HL-60 (cell line): ENCODE measurements around the gene ZFYVE26.

Experiments used
- DNase-seq, 2 experiments: peaks; one replicate each; pipeline ENCODE4 v3.0.0-alpha.2; 2010 to 2020; ENCODE audit warnings: low read depth in 1 of 2, low spot score in 1 of 2
- H3K27ac ChIP-seq: fragments of 250-450 bp; sonication (Bioruptor Pico); replicated peaks from 2 replicates; pipeline ENCODE4 v1.5.1; 2020; ENCODE audit warnings: mild to moderate bottlenecking, moderate library complexity
- H3K27me3 ChIP-seq: fragments of 250-450 bp; sonication (Bioruptor Pico); 2 replicates; pipeline ENCODE4 v1.5.1; 2021; ENCODE audit warnings: mild to moderate bottlenecking, moderate library complexity; ENCODE audit not compliant: insufficient read depth, poor library complexity, severe bottlenecking
- H3K4me3 ChIP-seq: replicated peaks from 2 replicates; pipeline ENCODE4 v1.5.1; 2011; ENCODE audit warnings: mild to moderate bottlenecking, control low read depth, low read length; ENCODE audit not compliant: insufficient read depth
- CTCF ChIP-seq: IDR thresholded peaks from one replicate; pipeline ENCODE4 v1.5.1; 2011; ENCODE audit warnings: low read length, control low read depth, inconsistent platforms; ENCODE audit not compliant: insufficient read depth
- GABPA ChIP-seq: IDR thresholded peaks from 2 replicates; pipeline ENCODE4 v1.6.1; 2012; ENCODE audit warnings: low read depth
- POLR2AphosphoS5 ChIP-seq: IDR thresholded peaks from 2 replicates; pipeline ENCODE4 v1.6.1; 2012; ENCODE audit warnings: low read depth
- REST ChIP-seq: IDR thresholded peaks from 2 replicates; pipeline ENCODE4 v1.6.1; 2012; ENCODE audit warnings: low read depth; ENCODE audit not compliant: insufficient replicate concordance
- SPI1 ChIP-seq: IDR thresholded peaks from 2 replicates; pipeline ENCODE4 v1.6.1; 2012; ENCODE audit warnings: low read depth, mild to moderate bottlenecking, borderline replicate concordance

Gene ZFYVE26

DNA sequence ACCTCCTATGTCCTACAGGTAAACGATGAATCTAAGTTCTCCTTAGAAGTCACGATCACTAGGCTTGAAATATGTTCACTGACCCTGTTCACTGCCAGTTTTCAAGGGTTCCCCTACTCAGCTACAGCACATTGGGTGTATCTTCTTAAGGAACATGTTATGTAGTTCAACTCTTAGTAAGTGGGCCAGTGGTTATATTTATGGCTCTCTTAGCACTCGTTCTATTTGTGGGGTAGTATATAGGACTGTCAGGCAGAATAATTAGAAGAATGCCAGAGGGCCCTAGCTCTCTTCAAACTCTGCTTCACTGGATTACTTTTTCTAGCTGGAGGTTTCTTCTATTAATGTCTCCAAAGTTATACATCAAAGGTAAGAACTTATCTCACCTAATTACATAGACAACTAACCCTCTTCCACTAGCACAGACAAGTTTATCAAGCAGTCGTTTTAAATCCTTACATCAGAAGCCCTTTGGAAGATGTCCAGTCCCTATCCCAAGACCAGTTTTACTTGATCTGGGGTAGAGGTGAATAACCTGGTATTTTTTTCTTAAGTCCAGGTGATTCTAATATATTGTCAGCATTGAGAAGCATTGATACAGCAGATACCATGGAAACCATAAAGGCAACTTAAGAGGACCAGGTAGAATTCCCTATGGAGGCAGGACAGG lies 39.6 kb downstream of the ZFYVE26 start:
- TF ChIP-seq REST (no peak), GABPA (no peak), SPI1 (no peak), CTCF (no peak), POLR2AphosphoS5 (no peak)
- Histone ChIP-seq H3K4me3 (no peak overlapping the region), H3K27ac (no peak overlapping the region), H3K27me3 (no peaks in the 10 kb centered on the region)
- DNase-seq = no peak

GRCh38 chr14:67773844-67774377 lies 42.5 kb downstream of the ZFYVE26 start:
- DNase-seq = no peak
- TF ChIP-seq POLR2AphosphoS5 (no peak), GABPA (no peak), SPI1 (no peak), CTCF (no peak), REST (no peak)

DNA sequence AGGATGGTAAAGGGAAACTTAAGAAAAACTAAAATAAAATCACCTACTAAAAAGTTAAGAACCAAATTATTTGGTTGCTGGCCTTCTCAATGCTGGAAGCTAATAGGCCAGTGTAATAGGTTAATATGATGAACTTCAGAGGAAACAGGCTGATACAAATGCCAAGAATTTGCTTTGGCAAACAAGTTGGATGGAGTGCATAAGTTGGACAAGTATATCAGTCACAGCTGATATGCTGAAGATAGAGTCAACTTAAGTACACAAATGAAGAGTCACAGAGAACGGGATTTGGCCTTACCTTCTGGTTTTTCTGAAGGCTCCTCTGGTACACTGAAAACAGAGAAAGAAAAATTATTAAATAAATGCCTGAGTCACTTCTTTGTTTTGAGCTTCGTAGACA lies 48.2 kb downstream of the ZFYVE26 start:
- DNase-seq = no peak
- TF ChIP-seq REST (no peak), POLR2AphosphoS5 (no peak), SPI1 (no peak), CTCF (no peak), GABPA (no peak)
- Histone ChIP-seq H3K27ac (no peak overlapping the region), H3K27me3 (no peaks in the 10 kb centered on the region), H3K4me3 (no peak overlapping the region)

More at GRCh38 chr14:67773844-67774377, 42.5 kb downstream of the ZFYVE26 start:
- no peak overlapping the region for H3K27ac ChIP-seq
- H3K4me3 ChIP-seq = no peak overlapping the region
- no peaks in the 10 kb centered on the region for H3K27me3 ChIP-seq
